Type B pancreatic cell (in vitro differentiated cells): ENCODE measurements around the gene IARS1. TPM values are rescaled to one million over a fixed set of nuclear protein-coding genes. Genes with fewer than 3 reads are reported as not detected.

Experiments
- DNase-seq: peaks from one replicate; pipeline ENCODE4 v3.0.0; 2021; ENCODE audit warnings: mixed read lengths; ENCODE audit not compliant: unreplicated experiment; ENCODE audit errors: extremely low spot score
- H3K27ac Mint-ChIP-seq: 2 replicates; pipeline ENCODE4 v1.8.0; 2021; ENCODE audit warnings: mild to moderate bottlenecking, mixed read lengths
- H3K27me3 Mint-ChIP-seq: 2 replicates; pipeline ENCODE4 v1.8.0; 2021; ENCODE audit warnings: mixed read lengths
- H3K36me3 Mint-ChIP-seq: 2 replicates; pipeline ENCODE4 v1.8.0; 2021; ENCODE audit warnings: mixed read lengths
- H3K4me1 Mint-ChIP-seq: one replicate; pipeline ENCODE4 v1.8.0; 2021; ENCODE audit warnings: mixed read lengths; ENCODE audit not compliant: unreplicated experiment
- H3K4me3 Mint-ChIP-seq: 2 replicates; pipeline ENCODE4 v1.8.0; 2021; ENCODE audit warnings: mild to moderate bottlenecking, mixed read lengths
- H3K9me3 Mint-ChIP-seq: 2 replicates; pipeline ENCODE4 v1.8.0; 2021; ENCODE audit warnings: mixed read lengths
- total RNA-seq: library from RNA; stranded (reverse); gene quantifications from 2 replicates; pipeline ENCODE4 v1.2.1, GENCODE V29; 2021; ENCODE audit warnings: low replicate concordance
- TF ChIP-seq, protein P1 (sequence below): fragments of 200-600 bp; sonication (generic); conservative IDR thresholded peaks from 2 replicates; pipeline ENCODE4 v1.5.0; 2021; ENCODE audit warnings: antibody characterized with exemption, mild to moderate bottlenecking

The IARS1 gene
- total RNA-seq, 1 donor from 2014 or later = 143 TPM

GRCh38 chr9:92294297-92294676 lies 790 bp upstream of the IARS1 start:
- TF ChIP-seq, protein P1, sequence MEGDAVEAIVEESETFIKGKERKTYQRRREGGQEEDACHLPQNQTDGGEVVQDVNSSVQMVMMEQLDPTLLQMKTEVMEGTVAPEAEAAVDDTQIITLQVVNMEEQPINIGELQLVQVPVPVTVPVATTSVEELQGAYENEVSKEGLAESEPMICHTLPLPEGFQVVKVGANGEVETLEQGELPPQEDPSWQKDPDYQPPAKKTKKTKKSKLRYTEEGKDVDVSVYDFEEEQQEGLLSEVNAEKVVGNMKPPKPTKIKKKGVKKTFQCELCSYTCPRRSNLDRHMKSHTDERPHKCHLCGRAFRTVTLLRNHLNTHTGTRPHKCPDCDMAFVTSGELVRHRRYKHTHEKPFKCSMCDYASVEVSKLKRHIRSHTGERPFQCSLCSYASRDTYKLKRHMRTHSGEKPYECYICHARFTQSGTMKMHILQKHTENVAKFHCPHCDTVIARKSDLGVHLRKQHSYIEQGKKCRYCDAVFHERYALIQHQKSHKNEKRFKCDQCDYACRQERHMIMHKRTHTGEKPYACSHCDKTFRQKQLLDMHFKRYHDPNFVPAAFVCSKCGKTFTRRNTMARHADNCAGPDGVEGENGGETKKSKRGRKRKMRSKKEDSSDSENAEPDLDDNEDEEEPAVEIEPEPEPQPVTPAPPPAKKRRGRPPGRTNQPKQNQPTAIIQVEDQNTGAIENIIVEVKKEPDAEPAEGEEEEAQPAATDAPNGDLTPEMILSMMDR = no peak
- H3K4me3 Mint-ChIP-seq = peak overlapping the region; percentile 95
- H3K27ac Mint-ChIP-seq = peak overlapping the region; percentile 96
- peaks cover 28% of the 10 kb centered on the region for H3K4me1 Mint-ChIP-seq
- H3K9me3 Mint-ChIP-seq = no peaks in the 10 kb centered on the region
- H3K27me3 Mint-ChIP-seq = no peaks in the 10 kb centered on the region
- peaks cover 26% of the 10 kb centered on the region for H3K36me3 Mint-ChIP-seq
- DNase-seq = no peak

- TF ChIP-seq, protein P1 = no peak
- no peaks in the 10 kb centered on the region for H3K9me3 Mint-ChIP-seq
- H3K27ac Mint-ChIP-seq = peak overlapping the region; percentile 96
- H3K4me1 Mint-ChIP-seq = peaks cover 28% of the 10 kb centered on the region
- no peak for DNase-seq
- peak overlapping the region; percentile 95 for H3K4me3 Mint-ChIP-seq
- no peaks in the 10 kb centered on the region for H3K27me3 Mint-ChIP-seq
- H3K36me3 Mint-ChIP-seq = peaks cover 29% of the 10 kb centered on the region
These were observed 482 bp downstream of the IARS1 start for GRCh38 chr9:92293075-92293354.

DNA sequence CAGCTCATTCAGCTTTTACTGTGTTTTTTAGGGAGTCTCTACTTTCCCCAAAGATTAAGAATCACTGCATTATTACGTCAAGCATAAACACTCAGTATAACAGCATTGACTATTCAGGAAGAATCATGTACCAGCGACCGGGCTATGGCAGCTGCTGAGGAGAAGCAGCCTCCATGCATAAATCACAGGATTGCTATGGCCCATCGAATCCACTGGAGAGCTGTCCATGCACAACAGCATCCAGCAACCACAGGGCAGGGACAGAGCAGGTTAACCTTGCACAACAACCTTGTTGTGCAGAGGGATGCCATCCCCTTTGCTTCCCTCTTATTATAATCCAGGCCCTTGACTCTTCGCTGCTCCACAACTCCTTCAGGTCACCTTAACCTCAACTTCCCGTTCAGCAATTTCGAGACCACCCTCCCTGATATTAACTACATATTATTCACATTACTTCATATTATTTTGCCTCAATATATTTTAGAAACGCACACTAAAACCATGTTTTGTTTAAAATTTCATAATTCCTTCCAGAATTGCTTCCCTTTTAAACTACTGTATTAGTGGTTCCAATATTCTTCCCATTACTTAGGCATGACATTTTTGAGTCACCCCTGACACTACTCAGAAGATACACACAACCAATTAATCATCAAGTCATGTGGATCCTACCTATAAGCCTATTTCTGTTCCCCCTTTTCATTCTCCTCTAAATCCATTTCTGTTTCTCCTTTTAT lies 991 bp downstream of the IARS1 start:
- Mint-ChIP-seq H3K36me3 (peaks cover 33% of the 10 kb centered on the region), H3K27me3 (no peaks in the 10 kb centered on the region), H3K27ac (peak overlapping the region; percentile 96), H3K9me3 (no peaks in the 10 kb centered on the region), H3K4me3 (peak overlapping the region; percentile 95), H3K4me1 (peaks cover 28% of the 10 kb centered on the region)
- no peak for DNase-seq
- TF ChIP-seq, protein P1 = no peak

DNA sequence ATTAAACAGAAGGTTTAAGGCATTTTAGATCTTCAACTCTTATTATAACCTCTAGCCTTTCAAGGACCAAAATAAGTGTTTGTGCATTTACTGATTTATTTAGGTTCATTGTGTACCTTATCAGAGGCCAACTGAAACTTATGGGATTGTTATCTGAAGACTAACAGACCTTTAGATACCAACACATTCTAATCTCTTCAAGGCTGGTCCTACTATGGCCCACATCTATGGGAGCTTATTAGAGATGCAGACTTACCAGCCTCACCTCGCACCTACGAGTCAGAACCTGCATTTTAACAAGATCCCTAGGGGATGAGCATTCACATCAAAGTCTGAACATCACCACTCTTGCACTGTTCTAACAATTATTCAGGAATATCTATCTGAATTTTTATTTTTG lies 1.9 kb downstream of the IARS1 start:
- TF ChIP-seq, protein P1 = no peak
- Mint-ChIP-seq H3K36me3 (peaks cover 30% of the 10 kb centered on the region), H3K4me1 (peaks cover 28% of the 10 kb centered on the region), H3K27me3 (no peaks in the 10 kb centered on the region), H3K27ac (no peak overlapping the region), H3K4me3 (peak overlapping the region; percentile 27), H3K9me3 (no peaks in the 10 kb centered on the region)
- no peak for DNase-seq

GRCh38 chr9:92290785-92291429 lies 2.6 kb downstream of the IARS1 start:
- TF ChIP-seq, protein P1 = no peak
- no peak for DNase-seq
- Mint-ChIP-seq H3K27me3 (no peaks in the 10 kb centered on the region), H3K27ac (peak overlapping the region; percentile 23), H3K4me3 (peak overlapping the region; percentile 63), H3K4me1 (peaks cover 28% of the 10 kb centered on the region), H3K9me3 (no peaks in the 10 kb centered on the region), H3K36me3 (peaks cover 30% of the 10 kb centered on the region)
